Measurements from ENCODE around the gene EPM2AIP1. TPM values are rescaled to one million over a fixed set of nuclear protein-coding genes. Genes with fewer than 3 reads are reported as not detected.
A peak's percentile ranks its signal among the peaks of the same experiment; 100 is the strongest.
"Not testable (repeated sequence)": the region's sequence is repeated elsewhere in the genome, so short reads cannot be mapped to it uniquely, and the experiment has no call there.

Gene EPM2AIP1
- total RNA-seq, 4 donors from 2014 or later: 9.5 to 13.7 (median 10.4) TPM

GRCh38 chr3:36965440-36965839 is 27.5 kb downstream of the EPM2AIP1 start:
- no peak for DNase-seq (ENCODE audit: extremely low spot score)
- 78% methylated on average over 3 of the region's 3 CpGs for WGBS
- intact Hi-C loops (cut with DNase I): no loop called here
- no peaks in the 10 kb centered on the region for H3K27me3 ChIP-seq
- H3K4me3 ChIP-seq: no peak overlapping the region
- no peak for TF ChIP-seq POLR2AphosphoS5 (IDR thresholded peaks at IDR 0.05)
- TF ChIP-seq CTCF (IDR thresholded peaks at IDR 0.05): no peak
- no peak for TF ChIP-seq POLR2A (IDR thresholded peaks at IDR 0.05; ENCODE audit: low read depth)
- no peak for TF ChIP-seq EP300 (IDR thresholded peaks at IDR 0.05)
- H3K27ac ChIP-seq (replicated peaks in 1 of 4): no peak overlapping the region
- H3K9me3 ChIP-seq: no peaks in the 10 kb centered on the region
- peaks cover 0 to 3% (median 0%) of the 10 kb centered on the region in 4 donors for H3K4me1 ChIP-seq
- H3K36me3 ChIP-seq: no peaks in the 10 kb centered on the region

- peaks cover 0 to 3% (median 0%) of the 10 kb centered on the region in 4 donors for H3K4me1 ChIP-seq
- no peaks in the 10 kb centered on the region for H3K27me3 ChIP-seq
- H3K9me3 ChIP-seq: no peaks in the 10 kb centered on the region
- DNase-seq (ENCODE audit: extremely low spot score): no peak
- intact Hi-C loops (cut with DNase I): no loop called here
- no peaks in the 10 kb centered on the region for H3K36me3 ChIP-seq
- no peak overlapping the region for H3K27ac ChIP-seq (replicated peaks in 1 of 4)
- no peak overlapping the region for H3K4me3 ChIP-seq
- no peak for TF ChIP-seq CTCF (IDR thresholded peaks at IDR 0.05)
- no peak for TF ChIP-seq POLR2A (IDR thresholded peaks at IDR 0.05; ENCODE audit: low read depth)
- TF ChIP-seq POLR2AphosphoS5 (IDR thresholded peaks at IDR 0.05): no peak
- no peak for TF ChIP-seq EP300 (IDR thresholded peaks at IDR 0.05)
Observed at GRCh38 chr3:36964817-36965216, 28.1 kb downstream of the EPM2AIP1 start.

- TF ChIP-seq EP300 (IDR thresholded peaks at IDR 0.05) (no peak), POLR2AphosphoS5 (IDR thresholded peaks at IDR 0.05) (no peak)
- Histone ChIP-seq H3K4me1 (no peaks in the 10 kb centered on the region), H3K4me3 (no peak overlapping the region), H3K9me3 (no peaks in the 10 kb centered on the region), H3K36me3 (no peaks in the 10 kb centered on the region), H3K27me3 (no peaks in the 10 kb centered on the region), H3K27ac (replicated peaks in 1 of 4) (no peak overlapping the region)
- DNase-seq (ENCODE audit: extremely low spot score): no peak
- intact Hi-C loops (cut with DNase I): no loop called here
- WGBS: 91% methylated on average over 1 of the region's 1 CpG
Observed at GRCh38 chr3:36964331-36964730, 28.6 kb downstream of the EPM2AIP1 start.

GRCh38 chr3:36963008-36963407 is 29.9 kb downstream of the EPM2AIP1 start:
- H3K36me3 ChIP-seq; DNase-seq (ENCODE audit: extremely low spot score); H3K4me3 ChIP-seq; H3K9me3 ChIP-seq; H3K27me3 ChIP-seq; H3K27ac ChIP-seq (replicated peaks in 1 of 4); intact Hi-C loops (cut with DNase I); H3K4me1 ChIP-seq: not testable (repeated sequence)
- 97% methylated on average over 7 of the region's 7 CpGs for WGBS

- DNase-seq (ENCODE audit: extremely low spot score): no peak
- 85% methylated on average over 4 of the region's 4 CpGs for WGBS
- no peak overlapping the region for H3K27ac ChIP-seq (replicated peaks in 1 of 4)
- no peaks in the 10 kb centered on the region for H3K36me3 ChIP-seq
- TF ChIP-seq POLR2AphosphoS5 (IDR thresholded peaks at IDR 0.05): no peak
- TF ChIP-seq CTCF (IDR thresholded peaks at IDR 0.05): peak in 1 of 3 experiments; percentile 11
- H3K27me3 ChIP-seq: no peaks in the 10 kb centered on the region
- intact Hi-C loops (cut with DNase I): no loop called here
- H3K4me3 ChIP-seq: no peak overlapping the region
- peaks cover 0 to 8% (median 6%) of the 10 kb centered on the region in 4 donors for H3K4me1 ChIP-seq
- no peaks in the 10 kb centered on the region for H3K9me3 ChIP-seq
Observed at GRCh38 chr3:36960502-36960901, 32.4 kb downstream of the EPM2AIP1 start.

GRCh38 chr3:36959821-36960220 is 33.1 kb downstream of the EPM2AIP1 start:
- 41% methylated on average over 2 of the region's 2 CpGs for WGBS
- no peak overlapping the region for H3K4me3 ChIP-seq
- peaks cover 0 to 8% (median 6%) of the 10 kb centered on the region in 4 donors for H3K4me1 ChIP-seq
- H3K36me3 ChIP-seq: no peaks in the 10 kb centered on the region
- no peaks in the 10 kb centered on the region for H3K9me3 ChIP-seq
- H3K27ac ChIP-seq (replicated peaks in 1 of 4): no peak overlapping the region
- TF ChIP-seq CTCF (IDR thresholded peaks at IDR 0.05): no peak
- TF ChIP-seq POLR2AphosphoS5 (IDR thresholded peaks at IDR 0.05): no peak
- no peak for TF ChIP-seq EP300 (IDR thresholded peaks at IDR 0.05)
- TF ChIP-seq POLR2A (IDR thresholded peaks at IDR 0.05; ENCODE audit: low read depth): no peak
- DNase-seq (ENCODE audit: extremely low spot score): no peak
- intact Hi-C loops (cut with DNase I): loop anchor here (5.0 kb wide), 1 partner anchor 228 kb away; no protein-coding TSS in a partner anchor
- no peaks in the 10 kb centered on the region for H3K27me3 ChIP-seq

All from esophagus muscularis mucosa (tissue), 4 donors.